Femur (tissue), 1 donor: Measurements from ENCODE around the gene MYL6B.
"Not testable (repeated sequence)": the region's sequence is repeated elsewhere in the genome, so short reads cannot be mapped to it uniquely, and the experiment has no call there.

ENCODE experiments used
- DNase-seq: peaks from one replicate; pipeline ENCODE4 v3.0.0-alpha.2; 2017

The MYL6B gene

GRCh38 chr12:56154246-56154771, 1.9 kb downstream of the MYL6B start:
- DNase-seq, result peak; percentile 46

GRCh38 chr12:56154818-56155217, 2.4 kb downstream of the MYL6B start:
- no peak for DNase-seq

- no peak for DNase-seq
These were observed 3.0 kb downstream of the MYL6B start for GRCh38 chr12:56155256-56155845.

GRCh38 chr12:56156464-56157200, 4.2 kb downstream of the MYL6B start:
- DNase-seq, result not testable (repeated sequence)

- peak; percentile 92 for DNase-seq
These were observed 5.0 kb downstream of the MYL6B start for GRCh38 chr12:56157201-56158028.

- peak; percentile 97 for DNase-seq
These were observed 5.9 kb downstream of the MYL6B start, which contains the start of gene MYL6 for GRCh38 chr12:56158029-56158925. TSS of gene MYL6 (plus strand) at chr12:56158359. CDS start at chr12:56158402, 43 bp downstream.

GRCh38 chr12:56158926-56159461, 6.6 kb downstream of the MYL6B start:
- peak; percentile 73 for DNase-seq

- no peak for DNase-seq
These were observed 7.2 kb downstream of the MYL6B start for GRCh38 chr12:56159482-56160192.

- no peak for DNase-seq
These were observed 7.9 kb downstream of the MYL6B start for GRCh38 chr12:56160193-56160763.

- no peak for DNase-seq
These were observed 8.7 kb downstream of the MYL6B start for GRCh38 chr12:56160894-56161689.

GRCh38 chr12:56161690-56162351, 9.4 kb downstream of the MYL6B start:
- no peak for DNase-seq

- DNase-seq, result no peak
These were observed 10.3 kb downstream of the MYL6B start for GRCh38 chr12:56162468-56163290.

GRCh38 chr12:56163533-56164344, 11.4 kb downstream of the MYL6B start:
- DNase-seq, result no peak

- no peak for DNase-seq
These were observed 11.9 kb downstream of the MYL6B start for GRCh38 chr12:56164345-56164729.

- no peak for DNase-seq
These were observed 13.0 kb downstream of the MYL6B start for GRCh38 chr12:56165369-56165768.

- no peak for DNase-seq
These were observed 16.9 kb downstream of the MYL6B start for GRCh38 chr12:56169229-56169759.

- no peak for DNase-seq
These were observed 20.5 kb downstream of the MYL6B start for GRCh38 chr12:56172839-56173238.
